Measurements from ENCODE around the gene NEK8.

Gene NEK8

DNA sequence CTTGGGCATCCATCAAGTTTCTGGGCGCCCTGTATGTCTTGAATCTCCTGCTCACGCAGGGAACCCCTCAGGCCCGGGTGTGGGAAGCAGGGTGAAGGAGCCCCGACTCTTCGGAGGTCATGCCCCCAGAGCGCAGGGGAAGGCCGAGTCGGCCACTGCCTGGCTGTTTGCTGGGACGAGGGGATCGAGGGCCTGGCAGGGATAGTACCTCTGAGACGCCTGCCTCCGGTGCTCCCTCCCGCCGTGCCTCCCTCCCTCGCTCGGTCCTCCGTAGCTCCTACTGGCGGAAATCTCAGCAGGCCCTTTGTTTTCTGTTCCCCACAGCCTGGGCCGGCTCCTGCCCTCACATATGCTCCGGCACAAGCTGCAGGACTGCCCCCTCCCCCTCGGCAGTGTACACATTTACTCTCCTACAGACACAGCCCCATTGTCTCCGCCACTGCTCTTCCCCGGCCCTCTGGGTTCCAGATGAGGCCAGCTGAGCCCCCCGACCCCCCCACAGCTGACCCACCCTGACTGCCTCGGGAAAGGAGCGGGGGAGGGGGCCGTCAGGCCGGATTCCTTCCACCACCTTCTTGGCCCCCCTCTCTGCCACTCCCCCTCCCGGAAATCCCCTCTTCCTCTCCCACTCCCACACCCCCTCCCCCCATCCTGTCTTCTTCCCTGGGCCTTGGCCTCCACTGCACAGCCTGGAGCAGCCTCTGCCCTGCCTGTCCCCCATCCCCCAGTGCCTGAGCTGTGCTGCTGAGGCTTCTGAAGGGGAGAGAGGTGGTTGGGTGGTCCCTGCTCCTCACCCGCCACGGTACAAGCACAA lies 16.6 kb downstream of the NEK8 start:
- peak; percentile 88 to 96 for DNase-seq

- DNase-seq, result no peak
These were observed 17.3 kb downstream of the NEK8 start for GRCh38 chr17:28745786-28746411.

DNA sequence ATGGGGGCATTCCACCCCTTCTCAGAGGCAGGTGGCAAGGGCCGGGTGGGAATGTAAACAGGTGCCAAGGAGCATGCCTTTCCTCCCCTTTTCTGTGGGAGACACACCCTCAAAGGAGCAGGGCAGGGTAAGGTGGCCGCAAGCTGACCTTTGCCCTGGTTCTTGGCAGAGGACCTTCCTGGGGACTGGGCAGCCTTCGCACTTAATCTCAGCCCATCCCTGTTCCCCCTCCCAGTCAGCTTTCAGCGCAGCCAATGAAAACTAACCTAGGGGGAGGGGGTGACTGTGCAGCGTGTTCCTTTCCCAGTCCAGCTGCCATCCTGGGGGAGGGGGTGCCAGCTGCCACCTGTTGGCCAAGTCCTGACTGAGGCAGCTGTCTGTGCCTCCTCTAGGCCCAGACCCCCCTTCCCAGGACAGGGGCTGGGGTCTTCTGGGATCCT lies 18.0 kb downstream of the NEK8 start:
- peak in 1 of 2 experiments; percentile 60 for DNase-seq

GRCh38 chr17:28747051-28747691 lies 18.6 kb downstream of the NEK8 start:
- peak in 1 of 2 experiments; percentile 60 for DNase-seq

DNA sequence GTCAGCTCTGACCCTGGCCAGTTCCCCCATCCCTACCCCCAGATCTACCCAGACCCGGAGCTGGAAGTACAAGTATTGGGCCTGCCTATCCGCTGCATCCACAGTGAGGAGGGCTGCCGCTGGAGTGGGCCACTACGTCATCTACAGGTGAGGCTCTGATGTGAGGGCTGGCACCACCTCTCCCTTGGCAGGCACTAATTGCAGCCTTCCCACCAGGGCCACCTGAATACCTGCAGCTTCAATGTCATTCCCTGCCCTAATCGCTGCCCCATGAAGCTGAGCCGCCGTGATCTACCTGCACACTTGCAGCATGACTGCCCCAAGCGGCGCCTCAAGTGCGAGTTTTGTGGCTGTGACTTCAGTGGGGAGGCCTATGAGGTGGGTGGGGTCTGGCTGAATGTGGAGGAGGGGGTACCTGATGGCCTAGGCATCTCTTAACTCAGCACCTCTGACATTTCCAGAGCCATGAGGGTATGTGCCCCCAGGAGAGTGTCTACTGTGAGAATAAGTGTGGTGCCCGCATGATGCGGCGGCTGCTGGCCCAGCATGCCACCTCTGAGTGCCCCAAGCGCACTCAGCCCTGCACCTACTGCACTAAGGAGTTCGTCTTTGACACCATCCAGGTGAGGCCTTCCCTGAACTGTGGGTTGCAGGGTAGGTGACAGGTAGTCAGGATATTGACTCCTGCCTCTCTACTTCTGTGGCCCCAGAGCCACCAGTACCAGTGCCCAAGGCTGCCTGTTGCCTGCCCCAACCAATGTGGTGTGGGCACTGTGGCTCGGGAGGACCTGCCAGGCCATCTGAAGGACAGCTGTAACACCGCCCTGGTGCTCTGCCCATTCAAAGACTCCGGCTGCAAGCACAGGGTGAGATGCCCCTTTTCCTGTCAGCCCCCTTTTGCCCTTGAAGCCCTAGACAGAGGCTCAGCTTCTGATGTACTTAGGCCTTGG lies 19.5 kb downstream of the NEK8 start:
- DNase-seq, result no peak

- DNase-seq, result no peak
These were observed 20.4 kb downstream of the NEK8 start for GRCh38 chr17:28748852-28749515.

- no peak for DNase-seq
These were observed 21.1 kb downstream of the NEK8 start for GRCh38 chr17:28749516-28750177.

DNA sequence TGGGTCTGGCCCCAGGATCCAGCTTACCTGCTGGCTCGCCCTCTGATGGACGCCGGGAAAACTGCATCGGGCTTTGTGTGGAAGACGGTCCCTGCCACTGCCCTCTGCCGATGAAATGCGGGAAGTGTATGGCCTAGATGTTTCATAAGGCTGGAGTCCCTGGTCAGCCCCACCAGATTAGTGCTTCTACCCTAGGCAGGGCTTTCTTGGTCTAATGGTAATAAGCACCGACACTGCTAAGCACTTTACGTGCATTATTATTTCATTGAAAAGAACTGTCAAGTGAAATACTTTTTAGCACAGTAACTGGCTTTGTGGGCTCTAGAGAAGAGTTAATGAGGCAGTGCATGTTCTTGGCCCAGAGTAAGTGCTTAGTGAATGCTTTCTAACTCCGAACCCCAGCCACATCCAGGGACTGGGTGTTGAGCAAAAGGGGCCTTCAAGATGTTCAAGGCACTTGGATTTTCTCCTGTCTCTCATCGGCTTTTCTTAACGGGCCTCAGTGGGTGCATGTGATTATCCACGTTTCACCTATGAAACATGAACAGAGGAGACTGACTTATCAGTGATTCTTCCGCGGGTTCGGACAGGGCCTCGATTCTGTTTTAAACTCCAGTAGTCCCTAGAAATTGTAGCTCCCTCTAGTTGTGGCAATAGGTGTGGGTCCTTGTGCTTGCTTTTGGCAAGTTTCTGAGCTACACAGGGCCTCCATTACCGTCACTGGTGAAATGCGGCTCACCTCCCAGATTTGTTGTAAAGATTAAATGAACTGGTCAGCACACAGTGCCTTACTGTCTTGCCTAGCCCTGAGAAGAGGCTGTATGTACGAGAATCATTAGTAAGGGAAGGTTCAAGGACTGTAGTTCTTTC lies 21.8 kb downstream of the NEK8 start:
- DNase-seq, result peak; percentile 91 to 98

DNA sequence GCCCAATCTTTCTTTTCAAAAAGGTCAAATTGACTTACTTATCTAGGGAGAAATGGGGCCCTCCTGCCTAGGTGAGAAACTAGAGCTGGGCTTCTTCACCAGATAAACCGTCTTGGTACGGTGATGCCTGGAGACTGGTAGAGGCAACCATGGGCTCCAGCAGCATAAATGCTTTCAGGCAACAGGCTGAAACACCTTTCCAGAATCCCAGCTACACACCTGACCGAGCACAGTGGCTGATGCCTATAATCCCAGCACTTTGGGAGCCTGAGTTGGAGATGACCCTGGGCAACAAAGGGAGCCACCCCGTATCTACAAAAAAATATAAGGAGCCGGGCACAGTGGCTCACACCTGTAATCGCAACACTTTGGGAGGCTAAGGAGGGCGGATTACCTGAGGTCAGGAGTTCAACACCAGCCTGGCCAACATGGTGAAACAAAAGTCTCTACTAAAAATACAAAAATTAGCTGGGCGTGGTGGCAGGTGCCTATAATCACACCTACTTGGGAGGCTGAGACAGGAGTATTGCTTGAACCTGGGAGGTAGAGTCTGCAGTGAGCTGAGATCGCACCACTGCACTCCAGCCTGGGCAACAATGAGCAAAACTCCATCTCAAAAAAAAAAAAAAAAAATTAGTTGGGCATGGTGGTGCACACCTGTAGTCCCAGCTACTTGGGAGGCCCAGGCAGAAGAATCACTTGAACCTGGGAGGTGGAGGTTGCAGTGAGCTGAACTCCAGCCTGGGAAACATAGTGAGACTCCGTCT lies 23.2 kb downstream of the NEK8 start:
- DNase-seq, result no peak

DNA sequence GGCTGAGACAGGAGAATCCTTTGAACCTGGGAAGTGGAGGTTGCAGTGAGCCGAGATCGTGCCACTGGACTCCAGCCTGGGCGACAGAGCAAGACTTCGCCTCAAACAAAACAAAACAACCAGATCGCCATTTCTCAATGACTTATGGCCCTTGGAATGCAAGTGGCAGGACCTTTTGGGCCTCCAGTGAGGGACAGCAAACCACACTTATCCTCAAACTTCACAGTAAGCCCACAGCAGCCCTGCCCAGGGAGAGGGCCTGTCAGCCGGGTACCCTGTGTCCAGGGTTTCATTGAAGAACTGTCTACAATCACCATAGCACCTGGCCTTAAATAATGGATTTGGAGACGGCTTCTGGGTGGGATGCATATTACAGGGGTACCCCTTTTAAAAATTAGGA lies 26.9 kb downstream of the NEK8 start:
- no peak for DNase-seq

DNA sequence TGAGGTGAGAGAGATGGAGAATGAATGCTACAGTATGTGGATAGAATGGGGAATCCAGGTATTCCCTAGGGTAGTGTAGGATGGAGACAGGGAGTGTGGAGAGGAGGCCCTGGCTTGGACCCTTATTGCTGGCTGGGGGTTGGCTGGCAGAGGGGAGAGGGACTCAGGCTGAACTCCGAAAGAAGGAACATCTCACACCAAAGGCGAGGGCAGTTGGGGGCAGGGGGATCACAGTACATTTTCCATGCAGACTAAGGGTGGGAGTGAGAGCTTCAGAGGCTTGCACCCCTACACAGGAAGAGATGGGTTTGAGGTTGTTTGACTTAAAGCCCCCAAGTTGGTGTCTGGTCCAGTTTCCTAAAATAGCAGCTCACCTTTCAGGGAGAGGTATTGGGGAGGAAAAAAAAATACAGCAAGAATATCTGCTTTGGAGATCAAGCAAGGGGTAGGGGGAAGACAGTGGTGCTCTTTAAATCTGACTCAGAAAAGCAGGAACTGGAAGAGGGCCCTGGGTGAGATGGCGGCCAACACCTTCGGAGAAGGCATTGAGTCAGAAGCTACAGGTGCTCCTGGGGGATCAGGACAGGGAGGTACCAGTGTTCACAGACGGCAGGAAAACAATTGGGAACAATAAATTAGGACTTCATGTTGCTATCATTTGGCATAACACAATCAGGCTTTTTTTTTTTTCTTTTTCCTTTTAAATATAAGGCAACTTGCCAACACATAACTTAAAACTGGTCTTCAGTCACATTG lies 27.6 kb downstream of the NEK8 start:
- no peak for DNase-seq

GRCh38 chr17:28758411-28759121 lies 30.0 kb downstream of the NEK8 start:
- no peak for DNase-seq

- no peak for DNase-seq
These were observed 30.8 kb downstream of the NEK8 start for GRCh38 chr17:28759256-28759865.

GRCh38 chr17:28760601-28761562 lies 32.3 kb downstream of the NEK8 start:
- no peak for DNase-seq

DNA sequence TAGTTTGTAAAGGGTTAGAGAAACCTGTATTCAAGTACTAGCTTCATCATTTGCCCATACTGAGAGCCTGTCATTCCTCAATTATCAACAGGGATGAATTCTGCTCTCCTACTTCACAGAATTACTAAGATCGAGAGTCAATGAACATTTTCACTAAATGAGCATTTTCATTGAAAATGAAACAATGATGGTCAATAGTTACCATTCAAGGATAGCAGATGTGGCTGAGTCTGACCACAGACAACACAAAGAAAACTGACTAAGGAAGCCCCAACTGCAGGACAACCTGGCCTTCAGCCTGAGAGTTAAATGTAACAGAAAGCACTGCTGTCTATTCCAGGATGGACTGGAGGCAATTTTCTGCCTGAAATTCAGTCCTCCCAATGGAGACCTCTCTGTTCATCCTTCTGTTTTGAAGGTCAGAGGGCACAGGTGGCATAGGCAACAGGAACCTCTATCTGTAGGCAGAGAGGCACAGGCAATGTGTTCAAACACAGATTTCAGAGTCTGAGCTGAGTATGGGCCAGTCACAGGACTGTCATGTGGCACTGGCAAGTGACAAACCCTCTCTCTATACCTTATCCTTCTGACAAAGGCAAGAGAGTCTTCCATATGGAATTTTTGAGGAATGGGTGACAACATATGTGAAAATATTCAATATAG lies 34.7 kb downstream of the NEK8 start:
- DNase-seq, result no peak

GRCh38 chr17:28763804-28764266 lies 35.2 kb downstream of the NEK8 start:
- peak; percentile 53 to 86 for DNase-seq
